Suppressor macrophage (primary cell): ENCODE data around the gene ACAP3.
A peak's percentile ranks its signal among the peaks of the same experiment; 100 is the strongest.
"Not testable (repeated sequence)": the region's sequence is repeated elsewhere in the genome, so short reads cannot be mapped to it uniquely, and the experiment has no call there.

Experiments used
- DNase-seq, 4 experiments: peaks; one replicate each; pipeline ENCODE4 v3.0.0-alpha.2; 2020 to 2022

Gene ACAP3

DNA sequence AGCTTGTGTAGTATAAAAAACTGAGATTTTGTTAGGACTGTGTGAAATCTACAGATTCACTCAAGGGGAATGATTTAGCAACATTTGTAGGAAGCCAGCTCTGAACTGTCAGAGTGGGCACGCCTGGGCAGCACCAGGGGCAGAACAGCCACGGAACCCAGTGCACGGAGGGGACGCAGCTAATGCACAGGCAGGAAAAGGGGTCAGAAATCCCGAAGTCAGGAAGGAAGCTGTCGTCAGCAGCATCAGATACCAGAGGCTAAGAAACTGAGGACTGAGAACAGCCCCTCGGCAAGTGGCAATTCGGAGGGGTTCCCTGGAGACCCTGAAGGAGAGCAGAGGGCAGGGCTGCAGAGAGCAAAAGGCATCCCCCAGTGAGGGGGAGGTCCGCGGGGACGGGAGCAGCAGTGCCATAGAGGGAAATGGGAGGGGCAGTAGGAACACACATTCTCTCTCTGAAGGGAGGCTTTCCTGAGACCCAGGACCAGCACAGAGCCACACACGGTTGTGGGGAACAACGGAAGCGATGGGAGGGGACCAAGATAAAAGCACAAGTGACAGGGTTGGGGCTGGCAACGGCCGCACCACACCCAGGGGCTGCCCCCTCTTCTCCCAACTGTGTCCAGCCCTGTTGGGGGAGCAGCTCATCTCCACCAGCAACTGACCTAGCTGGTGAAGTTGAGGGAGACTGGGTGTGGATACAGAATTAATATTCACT lies 46.7 kb downstream of the ACAP3 start:
- no peak for DNase-seq

DNA sequence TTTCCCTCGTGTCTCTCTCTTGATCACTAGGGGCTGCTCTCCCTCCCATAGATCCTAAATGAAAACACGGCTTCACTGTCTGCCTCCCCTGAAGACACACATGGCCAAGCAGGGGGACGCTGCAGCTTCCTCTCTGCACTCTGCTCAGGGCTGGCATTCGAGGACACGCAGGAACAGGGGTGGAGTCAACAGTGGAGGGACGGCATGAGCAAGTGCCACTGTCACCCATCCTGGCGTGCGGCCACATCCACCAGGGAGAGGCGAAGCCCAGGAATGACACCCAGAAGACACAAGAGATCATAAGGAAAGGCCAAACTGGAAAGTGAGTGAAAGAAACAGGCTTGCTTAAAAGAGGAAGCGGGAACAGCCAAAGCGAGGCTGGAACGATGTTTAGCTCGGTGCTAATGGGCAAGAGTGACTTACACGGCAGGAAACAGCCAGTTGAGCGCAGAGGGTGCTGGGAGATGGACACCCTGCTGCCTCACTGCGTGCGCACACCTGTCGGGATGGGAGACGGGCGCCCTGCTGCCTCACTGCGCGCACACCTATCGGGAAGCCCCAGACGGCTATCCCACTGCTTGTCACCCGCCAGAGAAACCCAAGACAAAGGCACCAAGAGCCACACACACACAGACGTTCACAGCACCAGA lies 47.7 kb downstream of the ACAP3 start:
- peak; percentile 44 to 58 (median 54) for DNase-seq

DNA sequence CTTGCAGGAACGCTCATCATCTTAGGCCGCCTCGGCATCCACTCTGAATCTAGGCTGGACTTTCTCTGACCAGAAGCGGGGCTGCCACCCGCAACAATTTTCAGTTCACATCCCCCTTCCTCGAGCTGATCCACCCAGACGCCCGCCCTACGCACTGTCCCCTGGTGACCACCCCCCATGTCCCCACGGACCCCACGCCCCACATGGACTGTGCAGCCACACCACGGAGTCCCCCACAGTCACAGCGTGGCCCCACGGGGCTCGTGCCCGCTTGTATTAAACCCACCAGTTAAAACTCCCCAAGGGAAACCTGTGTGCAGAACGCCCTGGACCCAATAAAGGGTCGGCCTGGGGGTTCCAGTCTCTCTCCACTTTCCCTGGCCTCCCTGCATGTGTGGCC lies 48.2 kb downstream of the ACAP3 start:
- no peak for DNase-seq

DNA sequence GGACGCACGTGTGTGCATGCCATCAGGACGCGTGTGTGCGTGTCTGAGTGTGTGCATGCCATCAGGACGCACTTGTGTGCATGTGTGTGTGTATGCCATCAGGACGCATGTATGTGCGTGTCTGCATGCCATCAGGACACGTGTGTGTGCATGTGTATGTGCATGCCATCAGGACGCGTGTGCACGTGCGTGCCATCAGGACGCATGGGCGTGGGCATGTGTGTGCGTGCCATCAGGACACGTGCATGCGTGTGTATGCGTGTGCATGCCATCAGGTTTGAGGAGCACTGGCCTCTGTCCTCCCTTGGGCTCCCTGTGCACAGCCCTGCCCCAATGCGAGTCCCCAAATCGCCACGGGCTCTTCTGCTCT lies 48.6 kb downstream of the ACAP3 start:
- DNase-seq = no peak

DNA sequence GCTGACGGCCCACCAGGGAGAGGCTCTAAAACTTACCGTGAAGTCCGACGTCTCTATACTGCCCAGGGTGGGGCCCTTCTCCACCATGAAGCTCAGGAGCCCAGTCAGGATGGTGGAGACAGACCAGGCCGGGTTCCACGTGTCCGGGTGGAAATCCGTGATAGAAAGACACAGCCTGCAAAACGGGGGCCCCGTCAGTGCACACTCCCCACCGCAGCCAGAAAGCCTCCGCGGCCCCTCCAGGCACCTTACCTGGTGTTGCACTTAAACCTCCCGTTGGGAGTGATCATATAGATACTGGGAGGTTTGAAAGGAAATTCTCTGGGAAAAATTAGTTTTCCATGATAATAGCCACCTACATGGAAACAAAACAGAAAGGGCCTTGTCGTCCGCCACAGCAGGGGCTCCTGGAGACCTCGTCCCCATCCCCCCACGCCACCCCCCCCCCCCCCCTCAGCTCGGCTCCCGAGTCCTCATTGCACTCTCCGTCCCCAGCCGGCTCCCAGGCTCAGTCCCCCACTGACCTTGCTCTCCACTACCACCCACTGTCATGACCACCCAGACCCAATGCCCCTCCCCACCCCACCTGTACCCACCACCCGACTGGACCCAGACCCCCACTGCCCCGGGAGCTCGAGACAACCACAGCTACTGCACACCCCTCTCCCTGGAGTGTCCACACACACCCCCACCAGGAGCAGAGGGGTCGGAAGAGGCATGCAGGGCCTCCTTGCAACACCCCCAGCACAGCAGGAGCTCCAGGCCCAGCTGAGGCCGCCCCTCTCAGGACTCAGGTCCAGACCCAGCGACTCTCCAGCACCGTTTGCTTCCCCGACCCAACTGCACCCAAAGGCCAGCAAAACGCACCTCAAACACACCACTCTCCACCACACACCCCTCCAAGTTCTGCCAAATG lies 50.5 kb downstream of the ACAP3 start:
- no peak for DNase-seq

DNA sequence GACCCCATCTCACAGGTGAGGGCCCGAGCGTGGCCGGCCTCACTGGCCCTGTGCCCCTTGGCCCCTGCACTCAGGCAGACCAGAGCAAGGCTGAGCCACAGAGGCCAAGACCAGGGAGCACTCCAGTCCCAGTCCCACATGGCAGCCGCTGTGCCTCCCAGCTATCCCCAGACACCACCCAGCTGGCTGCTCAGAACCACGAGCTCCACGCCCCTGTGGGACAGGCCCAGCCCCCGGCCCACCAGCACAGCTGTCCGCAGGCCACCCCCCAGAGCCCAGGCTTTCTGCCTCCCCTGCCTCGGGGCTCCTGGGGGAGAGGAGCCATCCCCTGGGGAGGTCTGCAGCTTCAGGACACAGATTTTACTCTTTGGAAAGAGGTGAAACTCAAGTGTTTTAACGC lies 52.1 kb downstream of the ACAP3 start:
- DNase-seq = no peak

DNA sequence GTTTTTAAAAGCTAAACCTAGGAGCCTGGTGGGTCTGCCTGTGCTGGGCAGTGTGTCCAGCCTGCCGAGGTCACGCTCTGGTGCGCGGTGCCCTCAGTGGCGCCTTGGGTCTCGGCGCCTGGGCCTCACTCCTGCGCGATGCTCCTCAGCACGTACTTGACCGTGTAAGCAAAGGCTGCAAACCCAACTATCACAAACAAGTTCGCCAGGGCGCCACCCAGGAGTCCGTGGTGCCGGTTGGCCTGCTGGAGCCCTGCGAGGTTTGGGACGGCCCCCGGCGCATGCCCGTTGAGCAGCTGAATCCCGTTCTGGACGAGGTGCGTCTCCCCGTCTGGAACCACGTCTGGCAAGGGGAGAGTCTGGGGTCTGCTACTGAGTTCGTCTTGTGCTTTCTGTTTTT lies 52.7 kb downstream of the ACAP3 start:
- no peak for DNase-seq

DNA sequence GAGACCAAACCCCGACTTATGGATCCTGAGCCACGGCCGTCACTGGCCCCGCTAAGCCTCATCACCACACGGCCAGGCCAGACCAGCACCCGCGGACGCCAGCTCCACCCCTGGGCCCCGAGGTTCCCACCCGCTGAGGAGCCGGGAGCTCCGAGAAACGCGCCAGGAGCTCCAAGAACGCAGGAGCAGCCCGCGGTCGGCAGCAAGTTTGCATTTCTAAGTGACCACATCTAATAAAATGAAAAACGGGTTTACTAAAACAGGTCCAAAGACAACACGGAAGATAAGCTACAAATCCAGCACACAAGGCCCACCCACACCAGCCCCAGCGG lies 53.1 kb downstream of the ACAP3 start:
- DNase-seq = no peak

DNA sequence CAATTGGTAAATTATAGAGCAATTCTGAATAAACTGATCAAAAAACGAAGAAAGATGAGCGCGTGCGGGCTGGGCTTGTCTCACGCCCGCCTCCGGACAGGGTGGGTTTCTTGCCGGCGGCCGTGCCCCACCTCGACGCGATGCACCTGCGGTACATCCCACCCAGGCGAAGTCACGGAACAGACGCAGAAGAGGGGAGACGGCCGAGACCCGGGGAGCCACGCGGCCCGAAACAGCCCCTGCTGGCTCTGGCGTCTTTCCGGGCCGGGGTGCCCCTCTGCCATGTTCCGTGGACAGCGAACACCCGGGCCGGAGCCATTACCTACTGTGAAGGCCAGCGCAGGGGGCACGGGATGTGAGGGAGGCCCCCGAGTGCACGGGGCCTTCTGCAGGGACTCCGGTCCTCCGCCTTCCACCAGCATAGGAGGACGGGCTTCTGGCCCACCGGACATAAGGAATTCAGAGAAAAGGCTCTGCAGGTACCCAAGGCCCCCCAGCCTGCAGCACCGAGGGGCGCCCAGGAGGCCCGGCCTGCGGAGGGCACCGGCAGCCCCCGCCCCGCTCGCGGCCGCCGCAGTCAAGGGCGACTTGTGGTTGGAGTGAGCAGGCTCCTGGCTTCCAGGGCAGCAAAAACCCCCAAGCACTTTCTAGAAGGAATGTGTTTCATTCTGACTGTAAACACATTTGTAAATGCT lies 53.6 kb downstream of the ACAP3 start:
- DNase-seq = no peak

DNA sequence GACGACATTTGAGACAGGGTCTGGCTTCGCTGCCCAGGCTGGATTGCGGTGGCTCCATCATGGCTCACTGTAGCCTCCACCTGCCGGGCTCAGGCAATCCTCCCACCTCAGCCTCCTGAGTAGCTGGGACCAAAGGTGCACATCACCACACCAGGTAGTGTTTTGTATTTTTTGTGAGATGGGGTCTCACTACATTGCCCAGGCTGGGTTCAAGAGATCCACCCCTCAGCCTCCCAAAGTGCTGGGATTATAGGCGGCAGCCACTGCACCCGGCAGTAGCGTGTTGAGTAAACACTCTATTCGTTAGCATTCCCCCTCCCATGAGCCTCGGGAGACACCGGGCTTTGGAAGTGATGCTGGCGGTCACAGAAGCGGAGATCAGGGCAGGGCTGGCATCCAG lies 54.4 kb downstream of the ACAP3 start:
- DNase-seq = no peak

DNA sequence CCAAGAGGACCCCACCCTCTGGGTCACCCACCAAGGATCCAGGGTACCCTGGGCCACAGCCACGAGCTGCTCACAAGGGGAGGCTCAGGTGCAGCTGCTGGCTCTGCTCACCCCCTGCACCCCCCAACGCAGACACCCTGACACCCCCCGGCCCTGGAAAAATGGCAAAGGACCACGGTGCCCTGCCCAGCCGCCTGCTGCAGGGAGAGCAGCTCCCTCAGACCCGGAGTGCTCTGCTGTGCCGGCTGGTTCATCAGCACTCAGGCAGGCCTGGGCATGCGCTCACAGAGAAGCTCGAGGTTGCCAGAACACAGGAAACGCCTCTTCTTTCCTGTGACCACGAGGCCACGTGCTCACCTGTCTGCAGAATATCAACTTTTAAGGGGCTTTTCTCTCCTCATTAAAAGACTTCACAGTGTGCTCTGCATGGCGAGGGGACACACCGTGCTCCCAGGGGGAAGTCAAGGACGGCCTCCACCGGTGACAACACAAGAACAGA lies 56.9 kb downstream of the ACAP3 start:
- peak in 1 of 4 experiments; percentile 8 for DNase-seq

DNA sequence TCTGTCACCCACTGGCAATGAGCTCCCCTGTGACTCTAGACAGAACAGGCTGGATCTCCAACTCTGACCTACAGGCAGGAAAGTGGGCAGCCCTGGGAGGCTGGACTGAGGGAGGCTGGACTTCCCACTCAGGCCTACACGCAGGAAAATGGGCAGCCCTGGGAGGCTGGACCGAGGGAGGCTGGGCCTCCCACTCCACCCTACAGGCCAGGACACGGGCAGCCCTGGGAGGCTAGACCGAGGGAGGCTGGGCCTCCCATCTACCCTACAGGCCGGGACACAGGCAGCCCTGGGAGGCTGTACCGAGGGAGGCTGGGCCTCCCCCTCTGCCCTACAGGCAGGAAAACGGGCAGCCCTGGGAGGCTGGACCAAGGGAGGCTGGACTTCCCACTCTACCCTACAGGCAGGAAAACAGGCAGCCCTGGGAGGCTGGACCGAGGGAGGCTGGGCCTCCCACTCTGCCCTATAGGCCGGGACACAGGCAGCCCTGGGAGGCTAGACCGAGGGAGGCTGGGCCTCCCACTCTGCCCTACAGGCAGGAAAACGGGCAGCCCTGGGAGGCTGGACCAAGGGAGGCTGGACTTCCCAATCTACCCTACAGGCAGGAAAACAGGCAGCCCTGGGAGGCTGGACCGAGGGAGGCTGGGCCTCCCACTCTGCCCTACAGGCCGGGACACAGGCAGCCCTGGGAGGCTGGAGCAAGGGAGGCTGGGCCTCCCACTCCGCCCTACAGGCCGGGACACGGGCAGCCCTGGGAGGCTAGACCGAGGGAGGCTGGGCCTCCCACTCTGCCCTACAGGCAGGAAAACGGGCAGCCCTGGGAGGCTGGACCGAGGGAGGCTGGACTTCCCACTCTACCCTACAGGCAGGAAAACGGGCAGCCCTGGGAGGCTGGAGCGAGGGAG lies 59.5 kb downstream of the ACAP3 start:
- not testable (repeated sequence) for DNase-seq

DNA sequence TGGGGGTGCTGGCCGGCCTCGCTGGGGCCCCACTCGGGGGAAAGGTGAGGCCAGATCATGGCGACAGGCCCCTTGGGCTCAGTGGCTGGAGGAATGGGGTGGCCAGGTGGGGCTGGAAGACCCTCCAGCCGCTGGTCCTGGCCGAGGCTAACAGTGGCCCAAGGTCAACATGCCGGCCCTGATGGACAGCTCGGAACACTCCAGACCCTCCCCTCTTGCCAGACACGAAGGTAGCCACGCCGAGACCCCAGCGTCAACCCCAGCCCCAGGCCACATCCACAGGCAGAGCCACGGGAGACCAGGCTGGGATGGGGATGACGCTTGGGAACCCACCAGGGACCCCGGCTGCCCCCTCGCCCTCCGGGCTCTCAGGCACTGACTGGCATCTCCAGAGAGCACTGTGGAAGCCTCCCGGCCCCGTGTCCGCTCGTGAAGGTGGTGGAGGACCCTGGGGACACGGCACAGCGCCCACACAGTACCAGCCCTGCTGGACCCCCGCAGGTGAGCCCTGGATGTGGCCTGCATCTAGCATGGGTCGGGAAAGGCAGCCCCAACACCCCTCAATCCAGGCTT lies 60.3 kb downstream of the ACAP3 start:
- no peak for DNase-seq

DNA sequence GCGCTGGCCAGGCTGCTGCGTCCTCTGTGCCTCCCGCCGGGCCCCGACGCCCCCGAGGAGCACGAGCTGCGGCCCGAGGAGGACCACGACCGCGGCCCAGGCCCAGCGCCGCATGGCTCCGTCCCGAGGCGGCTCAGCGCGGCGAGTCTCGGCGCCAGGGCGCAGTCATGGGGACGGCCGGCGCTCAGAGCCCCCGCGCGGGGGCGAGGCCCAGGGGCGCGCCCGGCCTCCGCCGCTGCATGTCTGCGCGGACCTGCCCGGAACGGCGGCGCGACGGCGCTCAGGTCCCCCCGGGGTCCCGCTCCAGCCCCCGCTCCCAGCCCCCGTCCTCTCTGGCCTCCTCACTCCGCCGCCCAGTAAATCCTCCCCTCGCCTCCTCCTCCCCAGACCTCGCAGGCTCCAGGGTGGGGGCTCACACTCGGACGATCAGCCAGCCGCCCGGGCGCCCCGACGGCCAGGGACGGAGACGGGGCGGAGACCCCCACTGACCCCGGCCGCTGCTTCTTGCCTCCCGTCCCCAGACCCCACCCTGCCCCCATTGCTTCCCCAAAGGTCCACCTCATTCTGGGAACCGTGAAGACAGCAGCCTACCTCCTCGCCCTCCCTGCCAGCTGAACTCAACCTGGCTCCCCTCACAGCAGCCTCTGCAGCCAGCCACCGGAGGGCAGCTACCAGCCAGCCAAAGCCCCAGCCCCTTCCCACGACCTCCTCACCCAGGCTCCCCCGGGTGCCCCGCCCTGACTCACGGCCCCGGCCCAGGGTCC lies 61.0 kb downstream of the ACAP3 start, which contains the start of gene C1QTNF12:
Gene C1QTNF12, minus strand, starts transcription at position 146 of the 764 bp plus-strand sequence. Its CDS starts 32 bp downstream, at position 114.
- no peak for DNase-seq

DNA sequence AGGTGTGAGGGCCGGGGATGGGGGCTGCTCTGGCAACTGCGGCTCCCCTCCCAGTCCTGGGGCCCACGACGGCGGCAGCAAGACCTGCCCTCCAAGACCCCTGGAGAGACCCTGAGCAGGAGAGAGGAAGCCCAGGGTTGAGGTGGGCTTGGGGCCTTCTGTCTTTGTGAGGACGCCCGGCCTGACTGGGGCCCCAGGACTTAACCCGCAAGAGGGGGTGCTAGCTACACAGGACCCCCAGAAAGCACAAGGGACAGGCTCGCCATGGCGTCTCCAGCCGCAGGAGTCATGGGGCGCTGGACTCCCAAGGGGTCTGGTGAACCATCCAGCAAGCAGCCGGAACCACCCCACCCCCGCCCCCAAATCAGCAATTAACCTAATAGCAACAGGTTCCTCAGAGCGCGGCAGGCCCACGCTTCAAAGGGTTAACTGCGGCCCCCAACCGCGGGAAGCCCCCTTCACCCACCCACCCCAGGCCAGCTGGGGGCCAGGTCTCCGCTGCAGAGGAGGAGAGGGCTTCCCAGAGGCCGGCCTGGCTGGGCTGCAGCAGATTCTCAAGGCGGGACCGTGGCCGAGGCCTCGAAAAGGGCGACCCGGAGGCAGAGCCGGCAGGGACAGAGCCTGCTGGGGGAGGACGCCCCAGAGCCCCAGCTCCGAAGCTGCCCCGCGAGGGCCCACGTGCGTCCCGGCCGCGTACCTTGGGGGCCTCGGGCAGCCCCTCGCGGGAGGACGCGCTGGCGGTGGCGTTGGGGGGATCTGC lies 61.7 kb downstream of the ACAP3 start:
- DNase-seq = no peak

DNA sequence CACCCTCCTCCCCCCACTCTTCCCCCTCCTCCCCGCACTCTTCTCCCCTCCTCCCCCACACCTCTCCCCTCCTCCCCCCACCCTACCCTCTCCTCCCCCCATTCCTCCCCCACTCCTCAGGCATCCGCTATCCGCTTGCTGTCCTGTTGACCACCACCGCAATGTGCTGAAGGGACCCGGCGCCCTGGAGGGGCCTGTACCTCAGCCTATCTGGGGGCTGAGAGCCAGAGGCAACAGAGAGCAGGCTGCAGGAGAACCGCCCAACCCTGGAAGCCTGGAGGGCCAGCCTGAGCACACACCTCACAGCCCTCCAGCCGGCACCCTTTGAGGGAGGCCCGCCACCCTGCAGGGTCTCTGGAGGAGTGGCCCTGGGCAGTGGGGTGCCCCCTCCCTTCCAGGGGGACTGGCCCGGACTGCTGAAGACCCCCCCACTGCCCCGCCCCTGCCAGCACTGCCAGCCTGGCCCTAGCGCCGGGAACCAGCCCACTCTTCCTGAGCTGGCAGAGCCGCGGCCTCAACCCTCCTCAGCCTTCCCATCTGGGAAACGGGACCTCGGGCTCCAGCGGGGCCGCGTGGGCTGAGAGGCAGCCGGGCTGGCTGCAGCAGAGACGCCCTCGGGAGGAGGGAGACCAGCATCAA lies 62.4 kb downstream of the ACAP3 start:
- DNase-seq = no peak

DNA sequence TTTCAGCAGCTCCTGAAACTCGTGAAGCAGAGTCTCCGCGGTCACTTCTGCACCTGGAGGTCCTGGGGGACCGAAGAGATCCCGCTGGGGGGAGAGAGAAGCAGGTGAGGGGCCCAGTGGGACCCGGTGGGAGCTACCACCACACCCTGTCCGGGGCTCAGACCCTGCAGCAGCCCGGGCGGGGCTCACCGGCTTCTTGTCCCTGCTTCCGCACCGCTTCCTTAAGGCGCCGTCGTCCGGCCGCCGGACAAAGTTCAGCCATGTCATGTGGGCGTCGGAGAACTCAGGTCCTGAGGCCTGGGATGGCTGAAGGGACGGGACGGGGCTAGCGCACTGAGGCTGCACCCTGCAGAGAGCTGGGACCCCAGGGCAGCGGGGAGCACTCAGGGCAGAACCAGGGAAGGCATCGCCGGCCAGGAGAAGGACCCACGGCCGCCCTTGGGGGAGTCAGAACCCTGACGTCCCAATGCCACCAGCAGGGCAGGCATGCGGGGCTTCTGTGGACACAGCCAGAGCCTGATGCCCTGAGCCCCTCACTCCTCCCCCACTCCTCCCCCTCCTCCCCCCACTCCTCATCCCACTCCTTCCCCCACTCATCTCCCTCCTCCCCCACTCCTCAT lies 63.4 kb downstream of the ACAP3 start:
- no peak for DNase-seq

DNA sequence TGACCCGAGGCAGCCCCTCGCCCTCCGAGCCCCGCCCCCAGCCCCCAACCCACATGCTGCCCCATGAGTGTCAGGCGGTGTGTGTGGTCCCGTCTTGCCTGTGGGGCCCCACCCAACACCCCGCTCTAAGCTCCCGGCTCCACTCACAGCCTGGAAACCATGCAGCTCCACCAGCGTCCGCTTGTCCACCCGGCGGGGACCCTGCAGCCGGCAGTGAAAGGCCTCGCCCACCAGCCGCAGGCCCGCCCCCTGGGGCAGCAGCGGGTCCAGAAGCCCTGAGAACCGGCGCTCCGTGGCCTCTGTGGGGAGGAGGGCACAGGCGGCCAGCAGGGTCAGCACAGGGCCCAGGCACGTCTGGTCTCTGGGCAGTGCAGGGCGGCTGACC lies 63.9 kb downstream of the ACAP3 start:
- no peak for DNase-seq

DNA sequence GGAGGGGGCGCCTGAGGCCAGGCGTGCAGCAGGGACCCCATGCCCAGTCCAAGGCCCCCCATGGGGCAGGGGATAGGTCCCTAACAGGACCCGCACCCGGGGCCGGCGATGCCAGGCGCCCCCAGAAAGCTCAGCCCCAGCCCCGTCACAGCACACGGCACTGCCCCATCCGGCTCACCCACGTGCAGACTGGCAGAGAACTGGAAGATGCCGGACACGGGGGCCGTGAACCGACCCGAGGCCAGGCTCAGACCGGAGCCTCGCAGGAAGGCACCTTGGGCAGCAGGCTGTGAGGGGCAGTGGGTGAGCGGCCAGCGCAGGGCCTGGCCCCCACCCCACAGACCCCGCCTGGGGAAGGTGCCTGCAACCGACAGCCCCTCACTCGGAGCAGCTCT lies 64.5 kb downstream of the ACAP3 start:
- DNase-seq = no peak
